GM12872 (cell line): ENCODE results near the gene FALEC.

ENCODE experiments used
- TF ChIP-seq, protein P1 (sequence below): IDR thresholded peaks from 3 replicates; pipeline ENCODE4 v1.5.1; 2011; ENCODE audit warnings: low read depth, mild to moderate bottlenecking, low read length, moderate library complexity; ENCODE audit not compliant: insufficient read depth

Gene FALEC

DNA sequence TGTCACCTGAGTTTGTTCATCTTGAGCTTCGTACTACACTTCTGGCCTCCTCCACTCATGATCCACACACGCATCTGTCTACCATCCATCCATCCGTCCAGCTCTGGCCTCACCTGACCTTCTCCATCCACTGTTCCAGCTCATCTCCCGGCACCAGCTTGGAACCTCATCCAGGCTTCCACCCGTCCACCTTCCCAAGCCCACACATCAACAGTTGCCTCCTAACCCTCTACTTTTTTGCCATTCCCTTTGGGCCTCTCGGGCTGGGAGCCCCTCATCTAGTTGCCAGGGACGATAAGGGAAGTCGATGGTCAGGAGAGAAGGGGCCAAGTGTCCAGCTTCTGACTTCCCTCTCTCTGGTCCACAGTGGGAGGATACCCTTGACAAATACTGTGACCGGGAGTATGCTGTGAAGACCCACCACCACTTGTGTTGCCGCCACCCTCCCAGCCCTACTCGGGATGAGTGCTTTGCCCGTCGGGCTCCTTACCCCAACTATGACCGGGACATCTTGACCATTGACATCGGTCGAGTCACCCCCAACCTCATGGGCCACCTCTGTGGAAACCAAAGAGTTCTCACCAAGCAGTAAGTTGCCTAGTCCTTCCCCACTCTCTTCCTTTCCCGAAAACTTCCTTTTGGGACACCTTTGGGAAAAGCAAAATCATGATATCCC, 3.4 kb upstream of the FALEC start:
- TF ChIP-seq, protein P1, sequence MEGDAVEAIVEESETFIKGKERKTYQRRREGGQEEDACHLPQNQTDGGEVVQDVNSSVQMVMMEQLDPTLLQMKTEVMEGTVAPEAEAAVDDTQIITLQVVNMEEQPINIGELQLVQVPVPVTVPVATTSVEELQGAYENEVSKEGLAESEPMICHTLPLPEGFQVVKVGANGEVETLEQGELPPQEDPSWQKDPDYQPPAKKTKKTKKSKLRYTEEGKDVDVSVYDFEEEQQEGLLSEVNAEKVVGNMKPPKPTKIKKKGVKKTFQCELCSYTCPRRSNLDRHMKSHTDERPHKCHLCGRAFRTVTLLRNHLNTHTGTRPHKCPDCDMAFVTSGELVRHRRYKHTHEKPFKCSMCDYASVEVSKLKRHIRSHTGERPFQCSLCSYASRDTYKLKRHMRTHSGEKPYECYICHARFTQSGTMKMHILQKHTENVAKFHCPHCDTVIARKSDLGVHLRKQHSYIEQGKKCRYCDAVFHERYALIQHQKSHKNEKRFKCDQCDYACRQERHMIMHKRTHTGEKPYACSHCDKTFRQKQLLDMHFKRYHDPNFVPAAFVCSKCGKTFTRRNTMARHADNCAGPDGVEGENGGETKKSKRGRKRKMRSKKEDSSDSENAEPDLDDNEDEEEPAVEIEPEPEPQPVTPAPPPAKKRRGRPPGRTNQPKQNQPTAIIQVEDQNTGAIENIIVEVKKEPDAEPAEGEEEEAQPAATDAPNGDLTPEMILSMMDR: no peak

DNA sequence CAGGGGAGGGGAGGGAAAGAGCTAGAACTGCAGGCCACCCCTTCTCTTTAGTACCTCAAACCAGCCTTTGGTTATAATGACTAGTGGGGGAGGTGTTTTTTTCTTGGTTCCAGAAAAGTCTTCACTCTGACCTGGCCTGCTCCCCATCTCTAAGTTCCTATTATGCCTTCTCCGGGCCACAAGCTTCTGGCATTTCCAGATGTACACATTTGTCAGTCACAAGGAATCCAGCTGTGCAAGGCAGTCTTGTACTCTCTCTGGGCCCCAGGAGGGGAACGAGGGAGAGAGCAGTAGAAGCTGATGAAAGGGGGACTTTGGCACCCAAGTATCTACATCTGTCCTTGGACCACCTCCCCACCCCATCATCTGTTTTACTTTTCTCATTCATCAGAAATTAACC, 2.7 kb upstream of the FALEC start:
- TF ChIP-seq, protein P1: no peak

DNA sequence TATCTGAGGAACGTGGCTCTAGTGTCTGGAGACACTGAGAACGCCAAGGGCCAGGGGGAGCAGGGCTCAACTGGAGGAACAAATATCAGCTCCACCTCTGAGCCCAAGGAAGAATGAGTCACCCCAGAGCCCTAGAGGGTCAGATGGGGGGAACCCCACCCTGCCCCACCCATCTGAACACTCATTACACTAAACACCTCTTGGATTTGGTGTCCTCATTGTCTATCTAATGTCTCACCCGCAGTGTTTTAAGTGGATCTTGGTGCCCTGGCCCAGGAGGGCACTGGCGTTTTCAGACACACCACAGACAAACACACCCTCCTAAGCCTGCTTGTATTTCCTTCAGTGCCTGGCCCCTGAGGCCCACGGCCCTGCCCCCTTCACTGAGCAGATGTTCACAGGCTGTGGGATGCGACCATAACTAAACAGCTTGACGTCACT, 2.2 kb upstream of the FALEC start:
- TF ChIP-seq, protein P1: no peak

DNA sequence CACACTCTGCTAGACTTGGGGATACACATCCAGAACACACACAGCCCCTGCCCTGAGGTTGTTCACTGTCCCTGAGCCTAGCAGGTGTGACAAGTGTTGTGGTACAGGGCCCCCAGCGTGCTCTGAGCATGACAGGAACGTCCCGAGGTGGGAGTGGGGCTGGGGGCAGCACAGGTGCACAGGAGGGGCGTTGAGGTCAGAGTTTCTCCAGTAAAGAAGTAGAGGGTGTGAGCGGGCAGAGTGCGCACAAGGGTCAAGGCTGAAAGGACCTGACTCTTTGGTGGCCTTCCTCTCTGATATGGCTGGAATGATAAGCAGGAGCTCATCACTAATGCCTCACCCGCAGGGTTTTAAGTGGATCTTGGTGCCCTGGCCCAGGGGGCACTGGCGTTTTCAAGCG, 1.3 kb upstream of the FALEC start:
- TF ChIP-seq, protein P1: no peak

DNA sequence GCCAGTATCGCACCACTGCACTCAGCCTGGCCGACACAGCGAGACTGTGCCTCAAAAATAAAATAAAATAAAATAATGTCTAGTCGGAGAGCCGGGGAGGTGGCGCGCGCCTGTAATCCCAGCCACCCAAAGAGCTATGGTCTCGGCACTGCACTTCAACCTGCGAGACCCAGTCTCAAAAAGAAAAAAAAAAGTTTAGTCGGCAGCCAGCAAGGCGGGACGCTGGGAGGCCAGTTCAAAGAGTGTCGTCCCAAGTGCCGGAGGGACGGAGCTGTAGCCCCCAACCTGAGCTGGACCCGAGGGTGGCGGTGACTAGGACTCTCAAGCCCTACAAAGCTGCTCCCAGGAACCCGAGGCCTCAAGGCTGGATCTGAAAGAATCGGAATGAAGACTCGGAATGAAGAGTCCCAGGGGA, 632 bp upstream of the FALEC start:
- TF ChIP-seq, protein P1: no peak

DNA sequence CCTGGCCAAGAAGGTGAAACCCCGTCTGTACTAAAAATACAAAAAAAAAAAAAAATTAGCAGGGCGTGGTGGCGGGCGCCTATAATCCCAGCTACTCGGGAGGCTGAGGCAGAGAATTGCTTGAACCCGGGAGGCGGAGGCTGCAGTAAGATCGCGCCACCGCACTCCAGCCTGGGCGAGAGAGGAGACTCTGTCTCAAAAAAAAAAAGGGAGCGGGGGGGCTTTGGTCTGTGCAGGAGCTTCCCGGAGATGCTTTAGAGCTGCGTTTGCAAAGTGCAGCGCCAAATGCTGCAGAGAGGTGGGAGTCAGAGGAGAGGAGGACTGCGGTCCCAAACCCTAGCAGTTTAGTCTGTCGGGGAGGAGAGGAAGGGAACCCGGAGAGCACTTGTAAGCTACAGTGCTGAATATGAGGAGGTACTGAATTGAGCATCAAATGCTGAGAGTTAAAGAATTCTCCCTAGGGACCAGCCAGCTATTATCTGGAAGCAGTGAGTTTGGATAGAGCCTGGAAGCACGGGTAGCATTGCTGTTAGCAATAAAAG, 569 bp downstream of the FALEC start:
- TF ChIP-seq, protein P1: no peak

DNA sequence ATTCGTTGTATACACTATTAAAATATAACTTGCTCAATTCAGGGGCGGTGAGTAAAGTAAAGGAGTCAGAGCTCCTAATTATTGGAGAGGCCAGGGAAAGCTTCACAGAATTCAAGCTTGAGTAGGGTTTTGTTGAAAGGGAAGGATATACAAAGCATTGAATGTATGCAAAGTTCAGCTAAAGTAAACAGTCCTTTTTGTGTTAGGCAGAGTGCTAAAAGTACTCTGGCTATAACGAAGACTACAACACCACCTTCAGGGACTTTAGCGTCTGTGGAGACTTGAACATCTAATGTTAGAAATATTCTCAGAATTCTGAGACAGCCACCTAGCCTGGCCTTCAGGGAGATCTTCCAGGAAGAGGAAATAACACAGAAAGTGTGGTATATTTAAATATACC, 1.1 kb downstream of the FALEC start:
- TF ChIP-seq, protein P1: no peak
